IMR-90 (cell line): ENCODE data around the gene SLC19A1. TPM values are rescaled to one million over a fixed set of nuclear protein-coding genes. Genes with fewer than 3 reads are reported as not detected.

Experiments
- ATAC-seq: fragments of 200-7000 bp; cut with Tn5 transposase; 2 replicates; pipeline ENCODE4 v1.9.1; 2020; ENCODE audit warnings: low read depth, mild to moderate bottlenecking, moderate library complexity
- BruUV-seq: library from RNA; stranded (reverse); fragments of 400-500 nt; replicated peaks from 2 replicates; lab custom pipeline; 2021; lab: Mats Ljungman, UMichigan
- CTCF ChIA-PET: fragments of 300-600 bp; formaldehyde crosslinking; extraction: SDS; loops from one replicate; lab custom pipeline; 2021; ENCODE audit warnings: antibody characterized with exemption; lab: Yijun Ruan, JAX
- POLR2A ChIA-PET: fragments of 300-600 bp; sonication (Branson Sonifier 250); formaldehyde crosslinking; loops from one replicate; lab custom pipeline; 2022; ENCODE audit warnings: antibody characterized with exemption; ENCODE audit not compliant: unreplicated experiment; lab: Charles Lee
- DNase-seq: peaks from one replicate; pipeline ENCODE4 v3.0.0; 2013
- H2AFZ ChIP-seq: replicated peaks from 2 replicates; pipeline ENCODE3; 2013; ENCODE audit warnings: low read length, mild to moderate bottlenecking; ENCODE audit not compliant: poor library complexity
- H2AK5ac ChIP-seq: 2 replicates; pipeline ENCODE4 v1.6.1; 2013; ENCODE audit warnings: low read depth, low read length, inconsistent platforms
- H2AK9ac ChIP-seq: replicated peaks from 2 replicates; pipeline ENCODE3; 2013; ENCODE audit warnings: mild to moderate bottlenecking, low read depth, low read length, moderate library complexity; ENCODE audit not compliant: poor library complexity
- H2BK120ac ChIP-seq: 2 replicates; pipeline ENCODE4 v1.6.1; 2013; ENCODE audit warnings: low read depth, low read length, inconsistent platforms
- H2BK15ac ChIP-seq: 3 replicates; pipeline ENCODE4 v1.6.1; 2013; ENCODE audit warnings: low read depth, low read length, inconsistent platforms
- H2BK20ac ChIP-seq: 2 replicates; pipeline ENCODE4 v1.6.1; 2013; ENCODE audit warnings: low read depth, mild to moderate bottlenecking, inconsistent platforms, low read length, moderate library complexity
- H2BK5ac ChIP-seq: 2 replicates; pipeline ENCODE4 v1.6.1; 2013; ENCODE audit warnings: mild to moderate bottlenecking, low read depth, low read length, inconsistent platforms; ENCODE audit not compliant: poor library complexity, severe bottlenecking
- H3K14ac ChIP-seq: replicated peaks from 2 replicates; pipeline ENCODE4 v1.6.1; 2013; ENCODE audit warnings: low read depth, low read length, inconsistent platforms
- H3K18ac ChIP-seq: 2 replicates; pipeline ENCODE4 v1.6.1; 2013; ENCODE audit warnings: low read depth, low read length, control low read depth
- H3K23ac ChIP-seq: 2 replicates; pipeline ENCODE4 v1.6.1; 2013; ENCODE audit warnings: low read depth, low read length, inconsistent platforms
- H3K27ac ChIP-seq: 2 replicates; pipeline ENCODE4 v1.5.1; 2013; ENCODE audit warnings: mild to moderate bottlenecking, control low read depth, low read length; ENCODE audit not compliant: insufficient read depth
- H3K27me3 ChIP-seq: 2 replicates; pipeline ENCODE4 v1.6.1; 2013; ENCODE audit warnings: low read length; ENCODE audit not compliant: control insufficient read depth, insufficient read depth
- H3K36me3 ChIP-seq: 2 replicates; pipeline ENCODE4 v1.6.1; 2013; ENCODE audit warnings: low read length, mixed read lengths; ENCODE audit not compliant: control insufficient read depth, insufficient read depth
- H3K4ac ChIP-seq: 2 replicates; pipeline ENCODE4 v1.6.1; 2013; ENCODE audit warnings: low read depth, low read length, inconsistent platforms
- H3K4me1 ChIP-seq: 2 replicates; pipeline ENCODE4 v1.6.1; 2013; ENCODE audit warnings: low read length, mixed read lengths; ENCODE audit not compliant: control insufficient read depth, insufficient read depth
- H3K4me2 ChIP-seq: 2 replicates; pipeline ENCODE4 v1.6.1; 2013; ENCODE audit warnings: low read depth, mild to moderate bottlenecking, control low read depth, low read length, moderate library complexity
- H3K4me3 ChIP-seq: 2 replicates; pipeline ENCODE4 v1.5.1; 2013; ENCODE audit warnings: low read depth, mild to moderate bottlenecking, control low read depth, low read length, moderate library complexity; ENCODE audit not compliant: insufficient read depth
- H3K56ac ChIP-seq: 2 replicates; pipeline ENCODE4 v1.6.1; 2013; ENCODE audit warnings: low read length, inconsistent platforms; ENCODE audit not compliant: insufficient read depth; ENCODE audit errors: extremely low read depth
- H3K79me1 ChIP-seq, 2 experiments: 2 replicates each; pipeline ENCODE4 v1.6.1; 2013; ENCODE audit warnings: low read length in 2 of 2, inconsistent platforms in 1 of 2, low read depth in 1 of 2
- H3K9ac ChIP-seq: 2 replicates; pipeline ENCODE4 v1.6.1; 2013; ENCODE audit warnings: low read depth, low read length, control low read depth
- H3K9me1 ChIP-seq: 2 replicates; pipeline ENCODE4 v1.6.1; 2013; ENCODE audit warnings: low read length, inconsistent platforms; ENCODE audit not compliant: insufficient read depth
- H3K9me3 ChIP-seq: 2 replicates; pipeline ENCODE4 v1.6.1; 2013; ENCODE audit warnings: low read length; ENCODE audit not compliant: control insufficient read depth, insufficient read depth
- H4K20me1 ChIP-seq: 2 replicates; pipeline ENCODE4 v1.6.1; 2013; ENCODE audit warnings: low read length, inconsistent platforms; ENCODE audit not compliant: insufficient read depth
- H4K5ac ChIP-seq: 2 replicates; pipeline ENCODE4 v1.6.1; 2013; ENCODE audit warnings: mild to moderate bottlenecking, low read depth, low read length, control low read depth
- H4K8ac ChIP-seq, 2 experiments: 2 replicates each; pipeline ENCODE4 v1.6.1; 2013; ENCODE audit warnings: low read depth in 2 of 2, low read length in 2 of 2, control low read depth in 1 of 2, inconsistent platforms in 1 of 2
- H4K91ac ChIP-seq: 2 replicates; pipeline ENCODE4 v1.6.1; 2013; ENCODE audit warnings: low read depth, low read length, inconsistent platforms; ENCODE audit not compliant: insufficient read depth
- BHLHE40 ChIP-seq: fragments of 150-350 bp; IDR thresholded peaks from 2 replicates; pipeline ENCODE4 v1.6.1; 2016; ENCODE audit warnings: mild to moderate bottlenecking, low read depth, low read length
- CEBPB ChIP-seq: IDR thresholded peaks from 2 replicates; pipeline ENCODE4 v1.6.1; 2012; ENCODE audit warnings: low read depth, low read length, improper control_type of control experiment
- CHD1 ChIP-seq: IDR thresholded peaks from 2 replicates; pipeline ENCODE4 v1.6.1; 2012; ENCODE audit warnings: low read depth, low read length, improper control_type of control experiment
- CTCF ChIP-seq: conservative IDR thresholded peaks from 2 replicates; pipeline ENCODE4 v1.5.1; 2012; ENCODE audit warnings: mild to moderate bottlenecking, low read depth, low read length, improper control_type of control experiment
- ELK1 ChIP-seq: fragments of 150-350 bp; IDR thresholded peaks from 2 replicates; pipeline ENCODE4 v1.6.1; 2016; ENCODE audit warnings: low read depth, mild to moderate bottlenecking, low read length, moderate library complexity, borderline replicate concordance
- FOS ChIP-seq: fragments of 150-350 bp; IDR thresholded peaks from 2 replicates; pipeline ENCODE4 v1.6.1; 2016; ENCODE audit warnings: low read depth, low read length
- MAZ ChIP-seq: IDR thresholded peaks from 2 replicates; pipeline ENCODE4 v1.6.1; 2012; ENCODE audit warnings: low read depth, mild to moderate bottlenecking, low read length, improper control_type of control experiment, moderate library complexity, borderline replicate concordance
- MXI1 ChIP-seq: IDR thresholded peaks from 2 replicates; pipeline ENCODE4 v1.6.1; 2012; ENCODE audit warnings: low read depth, mild to moderate bottlenecking, low read length, moderate library complexity, borderline replicate concordance
- POLR2A ChIP-seq: IDR thresholded peaks from 2 replicates; pipeline ENCODE4 v1.6.1; 2012; ENCODE audit warnings: mild to moderate bottlenecking, low read depth, low read length
- RCOR1 ChIP-seq: IDR thresholded peaks from 2 replicates; pipeline ENCODE4 v1.6.1; 2012; ENCODE audit warnings: mild to moderate bottlenecking, low read length, improper control_type of control experiment; ENCODE audit not compliant: insufficient replicate concordance
- RFX5 ChIP-seq: IDR thresholded peaks from 2 replicates; pipeline ENCODE4 v1.8.0; 2012; ENCODE audit warnings: low read depth, mild to moderate bottlenecking, low read length, moderate library complexity
- WGBS, 2 experiments: methylation state at CpG; one replicate each; pipeline versions ENCODE4 v1.1.5 to v1.1.7; 2013; ENCODE audit warnings: missing lambda C conversion rate in 2 of 2; ENCODE audit not compliant: insufficient read length in 1 of 2; ENCODE audit errors: extremely low coverage in 2 of 2; 5-methylcytosine and 5-hydroxymethylcytosine counted together
- dilution Hi-C: fragments of 300-500 bp; cut with HindIII; formaldehyde crosslinking; loops from one replicate; pipeline ENCODE4 v1.14.3; 2018; ENCODE audit warnings: low sequenced_read_pairs; ENCODE audit not compliant: unreplicated experiment
- in situ Hi-C: fragments of 300-500 bp; cut with MboI; formaldehyde crosslinking; loops from 3 replicates; pipeline ENCODE4 v1.14.3; 2019; ENCODE audit warnings: low sequenced_read_pairs, inconsistent platforms, mixed read lengths
- intact Hi-C: fragments of 100-400 bp; cut with micrococcal nuclease; formaldehyde crosslinking; loops from 2 replicates; pipeline ENCODE4 v1.10.0; 2022
- polyA plus RNA-seq, 3 experiments: library from polyadenylated mRNA; depleted of rRNA; stranded (reverse); fragments of >200 nt; gene quantifications; 2 replicates each; pipeline ENCODE4 v1.2.3, GENCODE V29; 2012; ENCODE audit warnings: low replicate concordance in 1 of 3
- total RNA-seq: library from RNA; depleted of rRNA; stranded (reverse); fragments of >200 nt; gene quantifications from 2 replicates; pipeline ENCODE4 v1.2.3, GENCODE V29; 2012
- TF ChIP-seq, protein P1 (sequence below): fragments of 150-350 bp; IDR thresholded peaks from 2 replicates; pipeline ENCODE4 v1.6.1; 2017; ENCODE audit warnings: mild to moderate bottlenecking, antibody characterized with exemption, low read length, low read depth

Gene SLC19A1
- total and polyA plus RNA-seq, 2 of the 4 experiments (the other 2 are of a cell fraction), result 2.2 to 16.2 TPM

DNA sequence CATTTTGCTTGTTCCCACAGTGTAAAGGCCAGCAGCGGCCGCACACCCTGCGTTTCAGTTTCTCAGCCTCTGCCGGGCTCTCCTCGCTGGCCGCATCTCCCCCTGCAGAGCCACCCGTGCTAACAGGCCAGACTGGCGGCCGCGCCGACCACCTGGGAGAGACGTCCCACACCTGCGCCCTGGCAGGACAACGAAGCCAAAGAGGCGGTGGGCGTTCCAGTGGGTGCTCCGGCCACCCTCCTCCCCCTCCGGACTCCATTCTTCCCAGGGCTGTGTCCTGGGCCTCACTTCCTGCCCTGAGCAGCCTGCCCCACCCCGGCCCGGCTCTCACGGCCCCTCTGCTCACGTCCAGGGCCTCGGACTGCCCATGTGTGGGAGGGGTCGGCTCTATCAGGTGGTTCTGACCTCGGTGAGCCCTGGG is 31.9 kb upstream of the SLC19A1 start:
- in situ Hi-C loops (no loop called here), dilution Hi-C loops (no loop called here), intact Hi-C loops (no loop called here)
- no peaks in the 10 kb centered on the region for H3K9me1 ChIP-seq
- H3K14ac ChIP-seq, result no peak overlapping the region
- DNase-seq (no peak), ATAC-seq (no peak)
- no peak overlapping the region for H2AK5ac ChIP-seq
- H3K36me3 ChIP-seq, result no peaks in the 10 kb centered on the region
- no peak overlapping the region for H4K91ac ChIP-seq
- CTCF ChIA-PET, result no interaction called here
- peaks cover 53% of the 10 kb centered on the region for H3K27me3 ChIP-seq
- H3K9ac ChIP-seq, result no peak overlapping the region
- H4K5ac ChIP-seq, result no peak overlapping the region
- H2AK9ac ChIP-seq, result no peak overlapping the region
- H3K4me3 ChIP-seq, result no peak overlapping the region
- no peaks in the 10 kb centered on the region; the same call in 1 of the 2 replicates for H4K20me1 ChIP-seq
- H2BK120ac ChIP-seq, result no peak overlapping the region
- no peaks in the 10 kb centered on the region for H3K79me1 ChIP-seq
- no peak overlapping the region for H4K8ac ChIP-seq
- no peak overlapping the region for H3K56ac ChIP-seq
- WGBS, 2 experiments, result 87% methylated on average over 3 of the region's 25 CpGs; no CpG with 5 or more reads in 1 of the 2 experiments
- H3K23ac ChIP-seq, result no peak overlapping the region
- TF ChIP-seq CTCF (no peak), MXI1 (no peak), FOS (no peak), CHD1 (no peak), RCOR1 (no peak), ELK1 (no peak), MAZ (no peak), BHLHE40 (no peak), POLR2A (no peak), CEBPB (no peak), RFX5 (no peak)
- TF ChIP-seq, protein P1, sequence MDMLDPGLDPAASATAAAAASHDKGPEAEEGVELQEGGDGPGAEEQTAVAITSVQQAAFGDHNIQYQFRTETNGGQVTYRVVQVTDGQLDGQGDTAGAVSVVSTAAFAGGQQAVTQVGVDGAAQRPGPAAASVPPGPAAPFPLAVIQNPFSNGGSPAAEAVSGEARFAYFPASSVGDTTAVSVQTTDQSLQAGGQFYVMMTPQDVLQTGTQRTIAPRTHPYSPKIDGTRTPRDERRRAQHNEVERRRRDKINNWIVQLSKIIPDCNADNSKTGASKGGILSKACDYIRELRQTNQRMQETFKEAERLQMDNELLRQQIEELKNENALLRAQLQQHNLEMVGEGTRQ, result no peak
- H2BK15ac ChIP-seq, result no peak overlapping the region
- H2AFZ ChIP-seq, result peak overlapping the region; percentile 54
- H3K9me3 ChIP-seq, result no peaks in the 10 kb centered on the region
- no TSS peak for BruUV-seq
- no peak overlapping the region for H3K18ac ChIP-seq
- POLR2A ChIA-PET, result no interaction called here
- peaks cover 7% of the 10 kb centered on the region for H3K4me1 ChIP-seq
- H3K4ac ChIP-seq, result no peak overlapping the region
- no peak overlapping the region for H3K27ac ChIP-seq
- H2BK20ac ChIP-seq, result no peak overlapping the region
- no peak overlapping the region for H3K4me2 ChIP-seq
- H2BK5ac ChIP-seq, result no peak overlapping the region
